Astrocyte of the cerebellum (primary cell): ENCODE measurements around the gene FXYD3.
"Not testable (repeated sequence)": the region's sequence is repeated elsewhere in the genome, so short reads cannot be mapped to it uniquely, and the experiment has no call there.

Experiments used
- DNase-seq: peaks from one replicate; pipeline ENCODE4 v3.0.0-alpha.2; 2011; ENCODE audit warnings: low read depth
- H3K4me3 ChIP-seq: 2 replicates; pipeline ENCODE4 v1.5.1; 2011; ENCODE audit warnings: mild to moderate bottlenecking, low read depth, low read length, moderate library complexity
- CTCF ChIP-seq: IDR thresholded peaks from 2 replicates; pipeline ENCODE4 v1.5.1; 2012; ENCODE audit warnings: low read length, low read depth, moderate library complexity, mild to moderate bottlenecking; ENCODE audit errors: missing control alignments
- in situ Hi-C: cut with HindIII; loops from 2 replicates; pipeline ENCODE4 v1.10.0; 2017; ENCODE audit warnings: low sequenced_read_pairs

The FXYD3 gene

GRCh38 chr19:35144600-35145436 is 29.2 kb downstream of the FXYD3 start:
- TF ChIP-seq CTCF: no peak
- in situ Hi-C loops: no loop called here
- H3K4me3 ChIP-seq: no peak overlapping the region
- no peak for DNase-seq

- H3K4me3 ChIP-seq: no peak overlapping the region
- no peak for TF ChIP-seq CTCF
- no peak for DNase-seq
- in situ Hi-C loops: no loop called here
Observed at GRCh38 chr19:35146746-35147459, 31.3 kb downstream of the FXYD3 start.

- DNase-seq: no peak
- no peak for TF ChIP-seq CTCF
- in situ Hi-C loops: no loop called here
- no peak overlapping the region for H3K4me3 ChIP-seq
Observed at GRCh38 chr19:35149463-35149862, 33.8 kb downstream of the FXYD3 start.

GRCh38 chr19:35150445-35150844 is 34.8 kb downstream of the FXYD3 start:
- no peak for TF ChIP-seq CTCF
- no peak overlapping the region for H3K4me3 ChIP-seq
- in situ Hi-C loops: no loop called here
- DNase-seq: no peak

- H3K4me3 ChIP-seq: no peak overlapping the region
- in situ Hi-C loops: no loop called here
- no peak for DNase-seq
- no peak for TF ChIP-seq CTCF
Observed at GRCh38 chr19:35151273-35152065, 35.8 kb downstream of the FXYD3 start.

- H3K4me3 ChIP-seq, in situ Hi-C loops, DNase-seq: not testable (repeated sequence)
Observed at GRCh38 chr19:35153129-35153522, 37.5 kb downstream of the FXYD3 start.
